Bone marrow (tissue), 2 donors: ENCODE results near the gene DLGAP5.

Experiments used
- DNase-seq, 2 donors: peaks; one replicate each; lab custom pipeline; 2025; lab: John Stamatoyannopoulos, UW

DLGAP5 gene

GRCh38 chr14:55129428-55130195 lies 61.8 kb downstream of the DLGAP5 start:
- DNase-seq: peak in 1 of 2 donors; percentile 77

DNA sequence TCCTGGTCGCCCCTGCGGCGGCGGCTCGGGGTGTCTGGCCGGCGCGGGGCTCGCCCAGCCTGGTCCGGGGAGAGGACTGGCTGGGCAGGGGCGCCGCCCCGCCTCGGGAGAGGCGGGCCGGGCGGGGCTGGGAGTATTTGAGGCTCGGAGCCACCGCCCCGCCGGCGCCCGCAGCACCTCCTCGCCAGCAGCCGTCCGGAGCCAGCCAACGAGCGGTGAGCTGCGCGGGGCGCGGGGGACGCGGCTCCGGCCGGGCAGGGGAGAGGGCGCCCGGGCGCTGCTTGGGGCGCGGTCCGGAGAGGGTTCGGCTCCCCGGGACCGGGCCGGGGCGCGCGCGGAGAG lies 62.3 kb downstream of the DLGAP5 start, which contains the start of gene LGALS3:
LGALS3 (plus strand) TSS at position 167 of the 342 bp plus-strand sequence. CDS start 8,122 bp downstream, outside the sequence.
- peak in 1 of 2 donors; percentile 58 for DNase-seq

DNA sequence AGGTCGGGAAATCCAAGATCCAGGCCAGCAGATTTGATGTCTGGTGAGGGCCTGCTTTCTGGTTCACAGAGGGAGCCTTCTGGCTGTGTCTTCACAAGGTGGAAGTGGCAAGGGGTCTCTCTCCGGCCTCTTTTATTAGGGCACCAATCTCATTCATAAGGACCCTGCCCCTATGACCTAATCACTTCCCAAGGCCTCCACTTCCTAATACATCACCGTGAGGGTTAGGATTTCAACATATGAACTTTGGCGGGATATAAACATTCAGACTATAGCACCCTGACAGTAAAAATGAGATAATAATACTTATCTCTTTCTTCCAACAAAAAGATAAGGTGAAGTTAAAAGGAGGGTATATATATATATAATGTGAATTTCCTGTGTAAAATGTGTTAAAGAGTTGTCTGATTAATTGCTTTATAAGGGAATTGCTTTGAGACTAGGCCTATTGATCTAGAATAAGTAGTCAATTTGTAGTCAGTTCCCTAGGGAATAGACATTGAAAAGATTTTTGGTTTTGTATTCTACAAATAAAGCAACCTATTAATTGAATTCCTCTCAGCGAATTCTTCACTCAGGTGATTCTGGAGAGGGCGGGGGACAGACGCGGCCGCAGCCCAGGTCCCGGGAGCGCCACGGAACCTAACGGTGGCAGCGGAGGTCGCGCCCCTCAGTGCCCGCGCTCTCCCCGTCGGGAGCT lies 62.8 kb downstream of the DLGAP5 start:
- no peak for DNase-seq

DNA sequence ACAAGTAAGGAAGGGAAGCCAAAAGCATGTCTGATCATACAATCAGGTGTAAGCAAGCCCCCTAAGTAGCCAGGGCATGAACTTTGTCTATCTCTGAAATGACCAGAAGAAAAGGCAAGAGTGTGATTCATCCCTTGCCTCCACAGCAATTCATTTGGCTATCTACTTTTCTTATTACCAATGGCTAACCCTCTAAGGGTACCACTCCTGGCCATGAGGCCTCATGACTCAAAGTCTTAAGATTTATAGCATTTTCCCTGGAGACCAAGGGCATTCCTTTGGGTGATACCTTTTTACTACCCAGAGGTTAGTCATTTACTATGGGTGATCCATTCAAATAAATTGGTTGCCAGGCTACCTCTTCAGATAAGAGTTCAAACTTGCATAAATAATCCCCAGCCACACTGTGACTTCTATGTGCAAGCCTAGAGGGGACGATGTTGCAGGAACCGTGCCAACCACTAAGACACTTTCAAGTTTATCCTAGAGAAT lies 63.9 kb downstream of the DLGAP5 start:
- DNase-seq: no peak

- DNase-seq: no peak
Observed at GRCh38 chr14:55126932-55127459, 64.4 kb downstream of the DLGAP5 start.

DNA sequence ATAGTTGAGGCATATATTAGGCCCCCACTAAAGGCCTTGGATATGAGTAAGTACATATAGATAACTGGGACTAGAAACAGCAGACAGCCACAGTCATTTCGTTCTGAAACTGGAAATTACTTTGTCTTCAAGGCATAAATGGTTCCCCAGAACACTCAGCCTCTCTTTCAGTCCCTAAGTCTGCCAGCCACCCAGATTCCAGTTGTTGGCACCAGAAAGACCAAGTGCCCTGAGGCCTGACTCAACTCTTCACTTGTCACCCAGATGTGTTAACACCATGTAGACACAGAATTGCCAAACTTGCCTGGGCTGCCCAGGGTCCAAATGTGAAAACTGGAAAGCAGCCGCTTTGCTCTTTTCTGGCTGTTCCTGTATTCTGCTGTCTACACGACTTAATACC lies 65.4 kb downstream of the DLGAP5 start:
- no peak for DNase-seq

DNA sequence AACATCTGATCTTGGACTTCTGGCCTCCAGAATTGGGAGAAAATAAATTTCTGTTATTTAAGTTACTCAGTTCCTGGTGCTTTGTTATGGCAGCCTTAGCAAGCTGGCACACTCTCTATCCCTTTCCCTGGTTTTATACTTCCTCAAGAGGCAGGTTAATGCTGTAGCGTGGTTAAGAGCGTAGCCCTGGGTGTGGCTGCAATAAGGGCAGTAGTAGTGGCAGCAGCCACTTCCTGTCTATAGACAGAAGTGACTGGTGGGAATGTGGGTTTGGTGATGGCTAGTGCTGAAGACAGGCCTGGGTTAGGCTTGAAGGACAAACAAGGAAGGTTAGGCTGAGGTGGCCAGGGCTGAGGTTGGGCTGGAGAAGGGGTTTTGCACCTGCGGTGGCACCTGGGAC lies 66.0 kb downstream of the DLGAP5 start:
- no peak for DNase-seq

GRCh38 chr14:55124774-55125386 lies 66.5 kb downstream of the DLGAP5 start:
- no peak for DNase-seq

DNA sequence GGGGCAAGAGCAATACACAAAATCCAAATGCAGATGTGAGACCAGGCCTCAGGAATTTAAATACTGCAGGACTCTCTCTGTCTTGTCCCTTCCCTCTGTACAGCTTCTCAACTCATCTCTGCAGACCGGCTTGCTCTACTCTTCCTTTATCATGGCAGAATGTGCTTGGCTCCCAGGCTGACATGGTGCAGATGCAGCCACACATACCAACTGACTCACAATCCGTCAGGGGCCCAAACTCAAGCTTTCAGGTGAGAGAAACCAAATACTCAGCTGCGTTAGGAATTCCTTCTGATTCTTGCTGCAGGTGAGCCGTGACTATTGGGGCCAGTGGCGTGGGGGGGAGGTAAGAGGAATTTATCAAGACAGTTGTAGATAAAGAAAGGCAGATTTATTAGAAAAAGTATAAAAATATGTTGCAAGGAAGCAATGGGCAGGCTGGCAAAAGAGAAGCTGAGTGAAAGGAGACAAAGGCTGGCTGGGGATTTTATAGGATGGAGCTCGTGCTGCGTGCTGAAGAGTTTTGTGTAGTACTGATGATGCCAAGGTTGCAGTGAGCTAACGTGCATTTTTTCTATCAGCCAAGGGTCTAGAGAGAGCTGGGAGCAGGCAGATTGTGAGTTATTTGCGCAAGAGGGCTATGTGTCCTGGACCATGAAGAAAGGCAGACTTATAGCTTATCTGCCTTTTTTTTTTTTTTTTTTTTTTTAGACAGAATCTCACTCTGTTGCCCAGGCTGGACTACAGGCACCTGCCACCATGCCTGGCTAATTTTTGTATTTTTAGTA lies 67.3 kb downstream of the DLGAP5 start:
- DNase-seq: no peak

GRCh38 chr14:55123101-55123500 lies 68.3 kb downstream of the DLGAP5 start:
- DNase-seq: no peak

- DNase-seq: no peak
Observed at GRCh38 chr14:55122440-55122986, 68.9 kb downstream of the DLGAP5 start.

DNA sequence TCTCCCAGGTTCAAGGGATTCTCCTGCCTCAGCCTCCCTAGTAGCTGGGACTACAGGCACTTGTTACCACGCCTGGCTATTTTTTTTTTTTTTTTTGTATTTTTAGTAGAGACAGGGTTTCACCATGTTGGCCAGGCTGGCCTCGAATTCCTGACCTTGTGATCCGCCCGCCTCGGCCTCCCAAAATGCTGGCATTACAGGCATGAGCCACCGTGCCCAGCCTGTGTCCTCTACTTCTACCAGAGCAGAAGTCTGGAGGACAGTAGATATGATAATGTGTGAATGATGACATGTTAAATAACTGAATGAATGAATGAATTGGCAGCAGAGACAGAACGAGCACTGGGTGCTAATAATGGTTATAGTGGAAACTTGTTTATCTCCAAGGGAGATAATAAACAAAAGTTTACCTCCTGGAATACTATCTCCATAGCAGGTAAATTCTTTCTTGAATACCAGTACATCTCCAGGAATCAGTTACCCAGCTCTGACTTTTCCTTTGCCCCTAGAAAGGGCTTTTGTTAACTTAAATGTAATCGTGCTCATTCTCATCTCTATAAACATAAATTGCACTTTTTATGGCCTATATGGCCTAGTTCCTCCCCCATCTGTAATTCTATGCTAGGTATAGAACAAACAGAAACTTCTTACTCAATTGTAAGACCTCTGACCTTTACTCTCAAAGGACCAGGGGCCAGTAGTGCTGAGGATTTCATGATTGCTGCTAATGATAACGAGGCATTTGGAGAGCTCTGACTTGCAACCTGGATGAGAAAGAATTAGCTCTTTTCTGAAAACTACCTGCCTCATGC lies 69.6 kb downstream of the DLGAP5 start:
- no peak for DNase-seq

DNA sequence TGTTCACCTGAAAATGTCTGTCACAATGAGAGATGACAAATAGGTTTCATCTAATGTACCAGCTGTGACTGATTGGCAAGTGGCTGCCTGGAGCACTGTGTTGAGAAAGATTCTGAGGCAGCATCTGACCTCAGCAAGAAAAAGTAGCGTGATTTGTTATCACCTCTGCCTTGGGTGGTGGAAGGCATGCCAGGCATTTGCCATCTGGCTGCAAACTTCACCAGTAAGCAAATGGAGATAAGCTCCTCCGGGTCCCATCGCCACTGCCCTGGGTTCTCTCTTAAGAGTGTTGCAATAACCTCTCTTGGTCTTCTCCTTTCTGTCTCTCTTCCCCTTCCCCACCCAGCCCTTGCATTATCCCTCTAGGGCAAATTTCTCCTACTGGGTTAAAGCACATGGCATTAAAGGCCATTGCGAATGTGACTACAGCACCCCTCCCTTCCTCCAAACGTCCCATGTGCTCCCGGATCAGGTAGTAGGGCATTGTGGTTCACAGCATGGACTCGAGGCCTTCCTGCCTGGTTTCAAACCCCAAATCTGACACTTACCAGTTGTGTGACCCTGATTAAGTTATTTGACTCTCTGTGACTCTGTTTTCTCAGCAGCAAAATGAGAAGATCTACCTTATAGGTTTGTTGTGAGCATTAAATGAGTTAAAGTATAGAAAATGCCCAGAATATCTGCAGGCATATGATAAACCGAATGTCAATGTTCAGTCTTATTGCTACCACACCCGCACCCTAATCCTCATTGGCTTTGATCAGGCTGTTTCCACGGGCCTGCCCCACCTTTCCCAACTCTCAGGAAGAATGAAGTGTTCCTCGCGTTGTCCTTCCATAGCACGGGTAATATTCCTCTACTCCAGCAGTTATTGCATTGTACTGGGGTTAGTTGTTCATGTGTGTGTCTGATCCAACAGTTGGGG lies 70.6 kb downstream of the DLGAP5 start:
- no peak for DNase-seq

GRCh38 chr14:55118761-55119160 lies 72.6 kb downstream of the DLGAP5 start:
- no peak for DNase-seq

DNA sequence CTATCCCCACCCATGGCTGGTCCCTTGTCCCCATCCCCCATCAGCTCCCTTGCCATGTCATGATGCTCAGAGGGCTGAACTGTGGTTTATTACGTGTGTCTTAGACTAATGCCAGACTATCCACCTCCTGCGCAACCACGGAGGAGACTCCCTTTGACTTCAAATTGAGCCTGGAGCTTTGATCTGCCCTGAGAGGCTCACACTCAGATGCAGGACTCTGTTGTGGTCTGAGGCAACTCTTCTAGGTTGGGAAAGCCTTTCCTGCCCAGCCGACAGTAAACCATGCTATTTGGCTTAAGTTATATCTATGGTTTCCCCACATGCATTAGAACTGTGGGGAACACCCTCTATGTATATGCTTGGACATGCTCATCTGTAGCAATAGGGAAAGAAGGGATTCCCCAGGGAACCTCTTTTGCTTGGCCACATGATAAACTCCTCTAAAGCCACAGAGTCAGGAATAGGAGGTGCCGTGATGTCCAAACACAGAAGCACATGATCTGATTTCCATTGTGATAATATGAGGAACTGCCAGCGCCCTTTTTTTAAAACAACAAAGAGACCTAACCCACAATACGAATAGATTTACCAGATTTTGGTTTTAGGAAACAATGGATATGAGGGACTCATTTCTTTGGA lies 73.5 kb downstream of the DLGAP5 start:
- DNase-seq: peak in 1 of 2 donors; percentile 18

DNA sequence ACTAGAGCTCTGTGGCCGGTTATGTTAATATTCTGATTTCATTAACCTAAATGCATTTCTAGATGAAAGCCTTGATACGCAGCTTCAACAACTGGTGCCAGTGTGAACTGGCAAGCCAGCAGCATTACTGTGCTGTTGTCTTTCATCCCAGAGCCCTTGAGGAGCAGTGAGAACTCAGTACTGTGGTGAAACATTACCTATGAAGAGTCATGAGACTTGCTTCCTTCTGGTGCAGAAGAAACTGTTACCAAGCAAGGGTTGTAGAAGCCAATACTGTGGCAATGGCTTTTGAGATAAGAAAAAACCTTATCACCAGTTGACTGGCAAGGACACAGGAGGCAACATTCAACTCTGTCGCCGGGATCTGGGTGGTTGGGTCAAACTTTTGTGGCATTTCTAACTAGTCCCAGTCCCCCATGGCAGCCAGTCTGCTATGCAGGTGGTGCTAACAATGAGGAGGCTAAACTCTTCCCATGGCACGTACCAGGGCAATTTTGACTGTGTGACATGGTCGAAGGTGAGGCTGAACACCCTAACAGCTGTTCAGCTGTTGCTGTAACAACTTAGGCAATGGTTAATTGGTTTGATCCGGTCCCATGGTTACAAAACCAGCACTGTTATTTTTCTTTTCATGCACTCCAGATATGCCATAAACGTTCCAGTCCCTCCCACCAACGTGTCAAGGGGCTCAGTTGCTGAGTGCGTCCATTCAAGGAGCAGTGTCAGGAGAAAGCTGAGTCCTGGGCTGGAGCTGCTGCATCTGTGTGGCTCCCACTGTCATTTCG lies 74.9 kb downstream of the DLGAP5 start:
- no peak for DNase-seq

- DNase-seq: no peak
Observed at GRCh38 chr14:55115861-55116245, 75.5 kb downstream of the DLGAP5 start.

- no peak for DNase-seq
Observed at GRCh38 chr14:55115460-55115859, 75.9 kb downstream of the DLGAP5 start.
